DOHH2 (cell line): ENCODE data around the gene CAMKMT.

Source experiments
- EZH2phosphoT487 ChIP-seq: fragments of 200-600 bp; sonication (generic); IDR thresholded peaks from 2 replicates; pipeline ENCODE4 v1.6.1; 2017; ENCODE audit warnings: borderline replicate concordance, mild to moderate bottlenecking, antibody characterized with exemption, low read length, moderate library complexity, mixed read lengths
- TF ChIP-seq, protein P1 (sequence below): fragments of 200-600 bp; sonication (generic); IDR thresholded peaks from one replicate; pipeline ENCODE4 v1.5.1; 2014; ENCODE audit warnings: antibody characterized with exemption, mild to moderate bottlenecking, low read depth, low read length; ENCODE audit not compliant: poor library complexity, severe bottlenecking

GRCh38 chr2:44684559-44684958 is 322.8 kb downstream of the CAMKMT start:
- TF ChIP-seq, protein P1, sequence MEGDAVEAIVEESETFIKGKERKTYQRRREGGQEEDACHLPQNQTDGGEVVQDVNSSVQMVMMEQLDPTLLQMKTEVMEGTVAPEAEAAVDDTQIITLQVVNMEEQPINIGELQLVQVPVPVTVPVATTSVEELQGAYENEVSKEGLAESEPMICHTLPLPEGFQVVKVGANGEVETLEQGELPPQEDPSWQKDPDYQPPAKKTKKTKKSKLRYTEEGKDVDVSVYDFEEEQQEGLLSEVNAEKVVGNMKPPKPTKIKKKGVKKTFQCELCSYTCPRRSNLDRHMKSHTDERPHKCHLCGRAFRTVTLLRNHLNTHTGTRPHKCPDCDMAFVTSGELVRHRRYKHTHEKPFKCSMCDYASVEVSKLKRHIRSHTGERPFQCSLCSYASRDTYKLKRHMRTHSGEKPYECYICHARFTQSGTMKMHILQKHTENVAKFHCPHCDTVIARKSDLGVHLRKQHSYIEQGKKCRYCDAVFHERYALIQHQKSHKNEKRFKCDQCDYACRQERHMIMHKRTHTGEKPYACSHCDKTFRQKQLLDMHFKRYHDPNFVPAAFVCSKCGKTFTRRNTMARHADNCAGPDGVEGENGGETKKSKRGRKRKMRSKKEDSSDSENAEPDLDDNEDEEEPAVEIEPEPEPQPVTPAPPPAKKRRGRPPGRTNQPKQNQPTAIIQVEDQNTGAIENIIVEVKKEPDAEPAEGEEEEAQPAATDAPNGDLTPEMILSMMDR = no peak
- TF ChIP-seq EZH2phosphoT487 = no peak
